Activated CD8-positive, alpha-beta memory T cell treated with anti-CD3 and anti-CD28 coated beads for 36 hours (primary cell): ENCODE results near the gene ADAMTS7. TPM values are rescaled to one million over a fixed set of nuclear protein-coding genes. Genes with fewer than 3 reads are reported as not detected.
"Not testable (repeated sequence)": the region's sequence is repeated elsewhere in the genome, so short reads cannot be mapped to it uniquely, and the experiment has no call there.

ENCODE experiments used
- CTCF ChIA-PET: fragments of 350-600 bp; sonication (Branson Sonifier 250); formaldehyde crosslinking; loops from one replicate; lab custom pipeline; 2021; ENCODE audit warnings: antibody characterized with exemption; lab: Charles Lee
- POLR2A ChIA-PET: fragments of 350-600 bp; sonication (Branson Sonifier 250); formaldehyde crosslinking; loops from one replicate; lab custom pipeline; 2021; ENCODE audit warnings: antibody characterized with exemption; lab: Charles Lee
- total RNA-seq, 2 experiments: library from RNA; stranded (reverse); gene quantifications; one replicate each; pipeline ENCODE4 v1.2.3, GENCODE V29; 2021

Gene ADAMTS7
- total RNA-seq, 2 experiments from 2014 or later, result 0.23 to 0.48 TPM

- POLR2A ChIA-PET, CTCF ChIA-PET: not testable (repeated sequence)
Measured at GRCh38 chr15:78769473-78770225, 41.6 kb downstream of the ADAMTS7 start.

- POLR2A ChIA-PET, result no interaction called here
- CTCF ChIA-PET, result no interaction called here
Measured at GRCh38 chr15:78768531-78769408, 42.5 kb downstream of the ADAMTS7 start.

- ChIA-PET POLR2A (no interaction called here), CTCF (no interaction called here)
Measured at GRCh38 chr15:78768096-78768495, 43.2 kb downstream of the ADAMTS7 start.

GRCh38 chr15:78767331-78767951, 43.8 kb downstream of the ADAMTS7 start:
- ChIA-PET POLR2A (no interaction called here), CTCF (no interaction called here)

- CTCF ChIA-PET, POLR2A ChIA-PET: not testable (repeated sequence)
Measured at GRCh38 chr15:78766641-78767071, 44.6 kb downstream of the ADAMTS7 start.

- CTCF ChIA-PET, result no interaction called here
- POLR2A ChIA-PET, result no interaction called here
Measured at GRCh38 chr15:78766041-78766440, 45.2 kb downstream of the ADAMTS7 start.

- POLR2A ChIA-PET, result not testable (repeated sequence)
- CTCF ChIA-PET, result interaction anchor here (0.9 kb wide), 1 partner anchor 42 kb away, joined by 3 read pairs; no protein-coding TSS in a partner anchor
Measured at GRCh38 chr15:78765154-78765860, 46.0 kb downstream of the ADAMTS7 start.

- POLR2A ChIA-PET, result not testable (repeated sequence)
- CTCF ChIA-PET, result interaction anchor here (0.9 kb wide), 1 partner anchor 43 kb away, joined by 3 read pairs; no protein-coding TSS in a partner anchor
Measured at GRCh38 chr15:78764340-78765153, 46.7 kb downstream of the ADAMTS7 start.

- ChIA-PET POLR2A (no interaction called here), CTCF (no interaction called here)
Measured at GRCh38 chr15:78763796-78764241, 47.4 kb downstream of the ADAMTS7 start.

- ChIA-PET POLR2A (no interaction called here), CTCF (no interaction called here)
Measured at GRCh38 chr15:78762985-78763795, 48.1 kb downstream of the ADAMTS7 start.

GRCh38 chr15:78762386-78762961, 48.8 kb downstream of the ADAMTS7 start:
- ChIA-PET POLR2A (interaction anchor here (1.0 kb wide), 1 partner anchor 222 kb away, joined by 3 read pairs; the partner anchor contains the start of gene PSMA4), CTCF (interaction anchor here (1.1 to 1.8 kb wide), 2 partner anchors 12 to 53 kb away, joined by 3 to 5 read pairs; no protein-coding TSS in a partner anchor)

- ChIA-PET POLR2A (interaction anchor here (1.0 to 1.1 kb wide), 2 partner anchors 222 to 324 kb away, joined by 3 read pairs; partner anchors contain the start of genes IREB2 and PSMA4), CTCF (interaction anchor here (1.1 to 1.8 kb wide), 2 partner anchors 11 to 52 kb away, joined by 3 to 5 read pairs; no protein-coding TSS in a partner anchor)
Measured at GRCh38 chr15:78761891-78762385, 49.3 kb downstream of the ADAMTS7 start.

GRCh38 chr15:78761475-78761874, 49.8 kb downstream of the ADAMTS7 start:
- POLR2A ChIA-PET, result interaction anchor here (0.9 to 1.1 kb wide), 2 partner anchors 324 to 497 kb away, joined by 3 read pairs; partner anchors contain the start of gene IREB2
- CTCF ChIA-PET, result interaction anchor here (1.1 to 1.8 kb wide), 2 partner anchors 11 to 52 kb away, joined by 3 to 5 read pairs; no protein-coding TSS in a partner anchor

- ChIA-PET CTCF (interaction anchor here (1.8 kb wide), 1 partner anchor 10 kb away, joined by 5 read pairs; no protein-coding TSS in a partner anchor), POLR2A (interaction anchor here (0.9 to 1.1 kb wide), 2 partner anchors 323 to 496 kb away, joined by 3 read pairs; partner anchors contain the start of gene IREB2)
Measured at GRCh38 chr15:78761020-78761419, 50.2 kb downstream of the ADAMTS7 start.

- ChIA-PET POLR2A (interaction anchor here (0.9 kb wide), 1 partner anchor 495 kb away, joined by 3 read pairs; no protein-coding TSS in a partner anchor), CTCF (interaction anchor here (1.8 kb wide), 1 partner anchor 9 kb away, joined by 5 read pairs; no protein-coding TSS in a partner anchor)
Measured at GRCh38 chr15:78760091-78760882, 51.0 kb downstream of the ADAMTS7 start.
